Peyer's patch (tissue), 4 donors: ENCODE results near the gene NOS1AP.

Experiments
- CTCF ChIP-seq, 6 experiments: fragments of 450-650 bp in 4 of 6; fragments of 200-600 bp in 2 of 6; sonication (generic) in 1 of 6; IDR thresholded peaks; one replicate each; pipeline ENCODE4 v1.5.1; 2017 to 2019; ENCODE audit warnings: antibody characterized with exemption in 6 of 6, mild to moderate bottlenecking in 3 of 6, moderate library complexity in 1 of 6
- POLR2A ChIP-seq, 2 donors: fragments of 450-650 bp; IDR thresholded peaks; one replicate each; pipeline ENCODE4 v1.5.1; 2017; ENCODE audit warnings: antibody characterized with exemption in 2 of 2, mild to moderate bottlenecking in 2 of 2, moderate library complexity in 2 of 2

- TF ChIP-seq CTCF (IDR thresholded peaks at IDR 0.05) (no peak), POLR2A (IDR thresholded peaks at IDR 0.05) (no peak)
These were observed 144.7 kb downstream of the NOS1AP start for GRCh38 chr1:162214202-162214601.
